ENCODE results near the gene PTPN14.

PTPN14 gene

GRCh38 chr1:214449371-214449770, 102.0 kb downstream of the PTPN14 start:
- no peak for DNase-seq

GRCh38 chr1:214448536-214448935, 102.9 kb downstream of the PTPN14 start:
- DNase-seq, result no peak

- DNase-seq, result no peak
Observed at GRCh38 chr1:214447557-214447871, 103.9 kb downstream of the PTPN14 start.

GRCh38 chr1:214446772-214447556, 104.4 kb downstream of the PTPN14 start:
- DNase-seq, result no peak

- no peak for DNase-seq
Observed at GRCh38 chr1:214445831-214446614, 105.4 kb downstream of the PTPN14 start.

GRCh38 chr1:214445199-214445598, 106.2 kb downstream of the PTPN14 start:
- no peak for DNase-seq

- no peak for DNase-seq
Observed at GRCh38 chr1:214444182-214444939, 107.0 kb downstream of the PTPN14 start.

- DNase-seq, result no peak
Observed at GRCh38 chr1:214441119-214441518, 110.3 kb downstream of the PTPN14 start.

GRCh38 chr1:214440219-214440965, 111.0 kb downstream of the PTPN14 start:
- DNase-seq, result no peak

GRCh38 chr1:214439352-214440119, 111.9 kb downstream of the PTPN14 start:
- peak; percentile 8 for DNase-seq

- DNase-seq, result no peak
Observed at GRCh38 chr1:214438530-214438929, 112.9 kb downstream of the PTPN14 start.

- no peak for DNase-seq
Observed at GRCh38 chr1:214438075-214438474, 113.3 kb downstream of the PTPN14 start.

- DNase-seq, result no peak
Observed at GRCh38 chr1:214435867-214436266, 115.5 kb downstream of the PTPN14 start.

GRCh38 chr1:214432245-214432644, 119.2 kb downstream of the PTPN14 start:
- no peak for DNase-seq

GRCh38 chr1:214429951-214430770, 121.2 kb downstream of the PTPN14 start:
- no peak for DNase-seq

- no peak for DNase-seq
Observed at GRCh38 chr1:214427871-214428277, 123.5 kb downstream of the PTPN14 start.

GRCh38 chr1:214426426-214426812, 125.0 kb downstream of the PTPN14 start:
- DNase-seq, result no peak

- no peak for DNase-seq
Observed at GRCh38 chr1:214425716-214426425, 125.5 kb downstream of the PTPN14 start.

GRCh38 chr1:214425101-214425500, 126.3 kb downstream of the PTPN14 start:
- no peak for DNase-seq

- no peak for DNase-seq
Observed at GRCh38 chr1:214423045-214423444, 128.4 kb downstream of the PTPN14 start.

All from DMS79 (cell line).